A549 (cell line): ENCODE measurements around the gene COPE.

Source experiments
- CTCF ChIP-seq: fragments of >200 bp; sonication (Bioruptor Twin); formaldehyde crosslinking; IDR thresholded peaks from 3 replicates; pipeline ENCODE4 v1.5.1; 2016
- EP300 ChIP-seq, 2 experiments: fragments of >200 bp; sonication (Bioruptor Twin); formaldehyde crosslinking; IDR thresholded peaks; 2 replicates in 1 of 2; 3 replicates in 1 of 2; pipeline ENCODE4 v1.6.1; 2016 to 2017
- HOXA7 ChIP-seq: fragments of 250-450 bp; sonication (Bioruptor Pico); IDR thresholded peaks from 2 replicates; pipeline ENCODE4 v1.5.0; 2020; ENCODE audit warnings: mild to moderate bottlenecking, moderate library complexity
- PBX3 ChIP-seq: IDR thresholded peaks from 2 replicates; pipeline ENCODE4 v1.6.1; 2012
- POLR2A ChIP-seq: IDR thresholded peaks from 2 replicates; pipeline ENCODE4 v1.6.1; 2012; ENCODE audit warnings: mild to moderate bottlenecking, low read length

- TF ChIP-seq CTCF (no peak), POLR2A (no peak), HOXA7 (no peak), PBX3 (no peak), EP300 (IDR thresholded peaks at IDR 0.05) (no peak)
These were observed 67.4 kb downstream of the COPE start for GRCh38 chr19:18851673-18852325.
